Thoracic aorta (tissue), 2 donors: ENCODE data around the gene THBS1. TPM values are rescaled to one million over a fixed set of nuclear protein-coding genes. Genes with fewer than 3 reads are reported as not detected.

ENCODE experiments used
- ATAC-seq: fragments of 150-250 bp; one replicate; pipeline ENCODE4 v1.8.0; 2017; ENCODE audit warnings: low read depth; ENCODE audit not compliant: insufficient number of reproducible peaks, low FRiP score
- DNase-seq: peaks from one replicate; pipeline ENCODE4 v3.0.0-alpha.2; 2020; ENCODE audit warnings: low spot score
- H3K27ac ChIP-seq, 2 donors: fragments of 200-600 bp; sonication (generic); 1 replicate in 1 of 2; 2 replicates in 1 of 2; pipeline ENCODE4 v1.5.1; 2016; ENCODE audit warnings: mild to moderate bottlenecking in 2 of 2, moderate library complexity in 2 of 2
- H3K27me3 ChIP-seq: fragments of 200-600 bp; sonication (generic); replicated peaks from 2 replicates; pipeline ENCODE4 v1.6.0; 2016; ENCODE audit warnings: mild to moderate bottlenecking; ENCODE audit not compliant: insufficient read depth
- H3K36me3 ChIP-seq: fragments of 200-600 bp; sonication (generic); one replicate; pipeline ENCODE4 v1.5.1; 2016
- H3K4me1 ChIP-seq, 2 donors: fragments of 200-600 bp; sonication (generic); 1 replicate in 1 of 2; 2 replicates in 1 of 2; pipeline versions ENCODE4 v1.5.1 to v1.6.0; 2016; ENCODE audit warnings: low read depth in 2 of 2, mild to moderate bottlenecking in 1 of 2; ENCODE audit not compliant: control insufficient read depth in 1 of 2
- H3K4me3 ChIP-seq: fragments of 200-600 bp; sonication (generic); 2 replicates; pipeline ENCODE4 v1.5.1; 2016; ENCODE audit warnings: mild to moderate bottlenecking
- H3K9me3 ChIP-seq: fragments of 200-600 bp; sonication (generic); 2 replicates; pipeline ENCODE4 v1.5.1; 2016
- total RNA-seq, 2 donors: library from RNA; depleted of rRNA; stranded (reverse); fragments of >200 nt; gene quantifications; one replicate each; pipeline versions ENCODE4 v1.1.0 to v1.2.3, GENCODE V29; 2016
- TF ChIP-seq, protein P1 (sequence below): fragments of 200-600 bp; sonication (generic); IDR thresholded peaks from one replicate; pipeline ENCODE4 v1.5.1; 2019; ENCODE audit warnings: antibody characterized with exemption

Gene THBS1
- total RNA-seq, 2 donors from 2014 or later: 868 to 1,389 TPM

DNA sequence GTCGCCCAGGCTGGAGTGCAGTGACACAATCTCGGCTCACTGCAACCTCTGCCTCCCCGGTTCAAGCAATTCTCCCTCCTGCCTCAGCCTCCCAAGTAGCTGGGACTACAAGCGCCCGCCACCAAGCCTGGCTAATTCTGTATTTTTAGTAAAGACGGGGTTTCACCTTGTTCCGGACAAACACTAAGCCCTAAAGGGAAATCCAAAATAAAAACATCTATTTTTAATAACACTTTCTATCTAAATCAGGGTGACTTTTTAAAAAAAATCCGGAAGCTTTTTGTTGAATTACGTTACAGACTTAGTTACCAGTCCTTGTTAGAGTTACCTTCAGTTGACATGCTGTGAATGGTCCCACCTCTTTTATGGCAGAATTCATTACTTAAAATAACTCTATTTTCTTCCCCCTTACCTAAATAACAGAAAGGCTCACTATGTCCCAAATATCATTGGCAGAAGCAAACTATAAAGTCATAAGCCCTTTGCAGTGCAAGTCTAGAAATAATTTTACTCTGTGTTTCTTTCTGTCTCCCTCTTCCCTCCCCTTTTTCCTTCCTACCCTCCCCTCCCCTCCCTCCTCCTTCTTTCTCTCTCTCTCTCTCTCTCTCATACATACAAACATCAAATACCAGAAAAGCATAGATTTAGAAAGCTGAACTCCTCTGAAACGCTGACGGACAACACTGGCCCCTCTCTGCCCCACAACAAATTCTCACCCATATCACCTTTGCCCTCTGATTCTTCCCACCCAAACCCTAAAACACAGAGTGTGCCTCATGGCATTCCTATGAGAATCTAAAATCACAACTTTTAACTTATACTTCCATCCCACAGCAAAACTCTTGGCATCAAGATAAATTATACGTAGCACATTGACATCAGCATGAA, 18.3 kb downstream of the THBS1 start:
- no peaks in the 10 kb centered on the region for H3K4me1 ChIP-seq
- no peaks in the 10 kb centered on the region for H3K36me3 ChIP-seq
- TF ChIP-seq, protein P1, sequence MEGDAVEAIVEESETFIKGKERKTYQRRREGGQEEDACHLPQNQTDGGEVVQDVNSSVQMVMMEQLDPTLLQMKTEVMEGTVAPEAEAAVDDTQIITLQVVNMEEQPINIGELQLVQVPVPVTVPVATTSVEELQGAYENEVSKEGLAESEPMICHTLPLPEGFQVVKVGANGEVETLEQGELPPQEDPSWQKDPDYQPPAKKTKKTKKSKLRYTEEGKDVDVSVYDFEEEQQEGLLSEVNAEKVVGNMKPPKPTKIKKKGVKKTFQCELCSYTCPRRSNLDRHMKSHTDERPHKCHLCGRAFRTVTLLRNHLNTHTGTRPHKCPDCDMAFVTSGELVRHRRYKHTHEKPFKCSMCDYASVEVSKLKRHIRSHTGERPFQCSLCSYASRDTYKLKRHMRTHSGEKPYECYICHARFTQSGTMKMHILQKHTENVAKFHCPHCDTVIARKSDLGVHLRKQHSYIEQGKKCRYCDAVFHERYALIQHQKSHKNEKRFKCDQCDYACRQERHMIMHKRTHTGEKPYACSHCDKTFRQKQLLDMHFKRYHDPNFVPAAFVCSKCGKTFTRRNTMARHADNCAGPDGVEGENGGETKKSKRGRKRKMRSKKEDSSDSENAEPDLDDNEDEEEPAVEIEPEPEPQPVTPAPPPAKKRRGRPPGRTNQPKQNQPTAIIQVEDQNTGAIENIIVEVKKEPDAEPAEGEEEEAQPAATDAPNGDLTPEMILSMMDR: no peak
- no peak overlapping the region for H3K27ac ChIP-seq
- no peak for DNase-seq
- ATAC-seq: no peak
- H3K4me3 ChIP-seq: no peak overlapping the region
- no peaks in the 10 kb centered on the region for H3K27me3 ChIP-seq
- no peaks in the 10 kb centered on the region for H3K9me3 ChIP-seq

DNA sequence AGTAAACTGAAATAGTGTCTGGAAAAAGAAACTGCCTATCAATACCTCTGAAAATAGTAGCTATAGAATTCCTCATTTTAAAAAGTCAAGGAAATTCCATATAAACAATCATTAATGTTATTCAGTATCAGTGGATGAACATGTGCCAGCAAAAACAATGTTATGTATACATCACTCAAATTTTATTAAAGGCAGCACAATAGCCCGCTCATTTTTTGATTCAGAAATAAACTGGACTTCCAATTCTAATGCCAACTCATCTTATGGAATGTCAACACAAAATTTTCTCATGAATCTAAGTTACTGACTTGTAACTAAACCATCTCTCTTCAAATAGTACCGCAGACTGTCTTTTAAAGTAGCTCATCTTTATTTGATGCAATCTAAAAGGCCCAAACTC, 19.0 kb downstream of the THBS1 start:
- H3K9me3 ChIP-seq: no peaks in the 10 kb centered on the region
- no peaks in the 10 kb centered on the region for H3K27me3 ChIP-seq
- H3K4me3 ChIP-seq: no peak overlapping the region
- DNase-seq (no peak), ATAC-seq (no peak)
- no peak overlapping the region for H3K27ac ChIP-seq
- H3K36me3 ChIP-seq: no peaks in the 10 kb centered on the region
- no peaks in the 10 kb centered on the region for H3K4me1 ChIP-seq
- TF ChIP-seq, protein P1: no peak

DNA sequence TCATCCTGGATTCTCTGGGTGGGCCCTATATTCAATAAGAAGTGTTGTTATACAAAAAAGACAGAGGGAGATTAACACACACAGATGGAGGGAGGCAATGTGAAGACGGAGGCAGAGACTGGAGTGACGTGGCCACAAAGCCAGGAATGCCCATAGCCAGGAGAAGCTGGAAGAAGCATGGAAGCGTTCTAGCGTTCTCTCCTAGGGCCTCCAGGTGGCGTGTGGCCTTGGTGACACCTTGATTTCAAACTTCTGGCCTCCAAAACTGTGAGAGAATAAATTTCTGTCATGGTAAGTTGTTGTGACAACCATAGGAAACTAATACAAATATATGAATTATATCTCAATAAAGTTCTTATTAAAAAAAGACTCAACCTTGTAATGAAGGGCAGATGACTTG, 21.3 kb downstream of the THBS1 start:
- DNase-seq (no peak), ATAC-seq (no peak)
- no peak overlapping the region for H3K4me3 ChIP-seq

DNA sequence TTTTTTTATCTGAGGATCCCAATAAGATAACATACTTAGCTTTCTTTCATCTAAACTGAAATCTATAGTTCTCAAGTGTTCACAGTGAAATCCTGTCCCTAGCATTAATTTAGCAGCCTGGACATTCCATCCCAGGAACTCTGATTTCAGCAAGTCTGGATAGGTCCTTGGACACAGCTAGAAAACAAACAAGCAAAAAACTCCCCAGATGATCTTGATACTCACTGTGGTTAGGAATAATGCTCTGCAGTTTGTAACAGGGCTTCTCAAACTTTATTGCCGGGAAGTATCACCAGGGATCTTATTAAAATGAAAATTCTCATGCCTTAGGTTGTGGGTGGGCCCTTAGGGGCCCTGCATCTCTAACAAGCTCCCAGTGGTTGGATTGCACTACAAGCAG, 24.3 kb downstream of the THBS1 start:
- Histone ChIP-seq H3K4me3 (no peak overlapping the region), H3K27ac (no peak overlapping the region), H3K4me1 (no peaks in the 10 kb centered on the region), H3K27me3 (no peaks in the 10 kb centered on the region), H3K9me3 (peaks cover 6% of the 10 kb centered on the region), H3K36me3 (no peaks in the 10 kb centered on the region)
- TF ChIP-seq, protein P1: no peak
- no peak for DNase-seq
- ATAC-seq: no peak

More for the DNA sequence above, 21.3 kb downstream of the THBS1 start:
- no peak overlapping the region for H3K27ac ChIP-seq
- H3K36me3 ChIP-seq: no peaks in the 10 kb centered on the region
- no peaks in the 10 kb centered on the region for H3K27me3 ChIP-seq
- TF ChIP-seq, protein P1: no peak
- H3K9me3 ChIP-seq: no peaks in the 10 kb centered on the region
- no peaks in the 10 kb centered on the region for H3K4me1 ChIP-seq

DNA sequence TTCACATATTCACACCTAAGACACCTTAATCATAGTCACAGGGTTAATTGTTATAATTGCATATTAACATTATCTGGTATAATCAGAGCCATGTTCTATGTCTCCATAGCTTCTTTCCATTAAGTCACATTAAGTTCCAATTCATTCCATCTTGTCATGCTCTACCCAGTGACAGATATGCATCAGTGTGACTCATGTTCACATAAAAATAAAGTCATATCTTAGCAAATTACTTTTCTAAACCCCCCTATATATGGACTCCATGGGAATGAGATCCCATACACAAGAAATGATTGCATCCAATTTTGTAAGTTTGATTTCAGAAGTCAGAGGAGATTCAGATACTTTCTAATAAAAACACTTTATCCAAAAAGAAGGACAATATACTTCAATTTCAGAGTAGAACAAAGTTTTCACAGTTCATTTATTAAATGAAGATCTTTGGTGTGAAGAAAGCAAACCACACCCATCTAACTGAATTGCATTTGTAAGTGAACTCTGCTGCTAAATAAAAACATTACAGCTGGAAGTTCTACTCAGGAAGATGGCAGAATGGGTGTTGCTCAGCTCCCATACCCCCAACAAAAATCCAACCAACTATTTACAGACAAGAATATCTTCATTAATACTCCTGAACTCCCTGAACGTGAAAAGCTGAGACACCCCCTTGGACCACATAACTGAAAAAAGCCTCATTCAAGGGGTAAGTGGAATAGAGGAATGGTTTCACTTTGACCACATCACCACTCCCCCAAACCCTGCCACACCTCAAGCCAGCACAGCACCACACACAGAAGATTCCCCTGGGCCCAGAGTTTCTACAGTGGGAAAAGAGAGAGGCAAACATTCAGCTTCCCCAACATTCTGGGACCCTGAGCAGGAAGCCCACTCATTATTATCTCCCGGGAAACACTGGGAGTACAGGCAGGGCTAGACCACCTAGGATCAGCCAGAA, 27.6 kb downstream of the THBS1 start:
- DNase-seq (no peak), ATAC-seq (no peak)
- Histone ChIP-seq H3K4me3 (no peak overlapping the region), H3K27me3 (no peaks in the 10 kb centered on the region), H3K4me1 (no peaks in the 10 kb centered on the region), H3K9me3 (peaks cover 25% of the 10 kb centered on the region), H3K27ac (no peak overlapping the region), H3K36me3 (no peaks in the 10 kb centered on the region)
- TF ChIP-seq, protein P1: no peak
